Caco-2 (cell line): Measurements from ENCODE around the gene PARP4. TPM values are rescaled to one million over a fixed set of nuclear protein-coding genes. Genes with fewer than 3 reads are reported as not detected.
"Not testable (repeated sequence)": the region's sequence is repeated elsewhere in the genome, so short reads cannot be mapped to it uniquely, and the experiment has no call there.

Experiments
- BruUV-seq: library from RNA; stranded (reverse); fragments of 400-500 nt; replicated peaks from 2 replicates; lab custom pipeline; 2021; lab: Mats Ljungman, UMichigan
- CTCF ChIA-PET: fragments of 300-600 bp; sonication (Branson Sonifier 250); formaldehyde crosslinking; loops from one replicate; lab custom pipeline; 2022; ENCODE audit warnings: antibody characterized with exemption; lab: Charles Lee
- POLR2A ChIA-PET: fragments of 300-600 bp; sonication (Branson Sonifier 250); formaldehyde crosslinking; loops from one replicate; lab custom pipeline; 2022; ENCODE audit warnings: antibody characterized with exemption; lab: Charles Lee
- DNase-seq, 2 experiments: peaks; one replicate each; pipeline versions ENCODE4 v3.0.0 to v3.0.0-alpha.2; 2020 to 2022
- H3K27me3 ChIP-seq: replicated peaks from 2 replicates; pipeline ENCODE4 v1.6.0; 2011; ENCODE audit warnings: low read length; ENCODE audit not compliant: control insufficient read depth, insufficient read depth
- H3K36me3 ChIP-seq: 2 replicates; pipeline ENCODE4 v1.5.1; 2011; ENCODE audit warnings: low read length; ENCODE audit not compliant: control insufficient read depth, insufficient read depth
- H3K4me1 ChIP-seq: fragments of 250-450 bp; sonication (Bioruptor Pico); 2 replicates; pipeline ENCODE4 v1.5.1; 2020; ENCODE audit warnings: mild to moderate bottlenecking
- H3K4me3 ChIP-seq: 2 replicates; pipeline ENCODE4 v1.5.1; 2011; ENCODE audit warnings: low read depth, mild to moderate bottlenecking, control low read depth, low read length
- H3K9me3 ChIP-seq: fragments of 250-450 bp; sonication (Bioruptor Pico); 2 replicates; pipeline ENCODE4 v1.5.1; 2020; ENCODE audit warnings: mild to moderate bottlenecking, moderate library complexity
- H3K27ac Mint-ChIP-seq: one replicate; pipeline ENCODE4 v1.8.0; 2022; ENCODE audit warnings: mixed read lengths; ENCODE audit not compliant: unreplicated experiment
- H3K27me3 Mint-ChIP-seq: one replicate; pipeline ENCODE4 v1.8.0; 2022; ENCODE audit warnings: mixed read lengths; ENCODE audit not compliant: insufficient read depth, unreplicated experiment
- H3K36me3 Mint-ChIP-seq: one replicate; pipeline ENCODE4 v1.8.0; 2022; ENCODE audit warnings: mild to moderate bottlenecking, mixed read lengths; ENCODE audit not compliant: insufficient read depth, unreplicated experiment
- H3K4me1 Mint-ChIP-seq: one replicate; pipeline ENCODE4 v1.8.0; 2022; ENCODE audit warnings: low read depth, mixed read lengths; ENCODE audit not compliant: unreplicated experiment
- H3K4me3 Mint-ChIP-seq: one replicate; pipeline ENCODE4 v1.8.0; 2022; ENCODE audit warnings: mild to moderate bottlenecking, moderate library complexity, mixed read lengths; ENCODE audit not compliant: unreplicated experiment
- H3K9me3 Mint-ChIP-seq: one replicate; pipeline ENCODE4 v1.8.0; 2022; ENCODE audit warnings: mixed read lengths; ENCODE audit not compliant: unreplicated experiment
- CTCF ChIP-seq, 2 experiments: fragments of 200-600 bp in 1 of 2; IDR thresholded peaks; 1 replicate in 1 of 2; 2 replicates in 1 of 2; pipeline versions ENCODE4 v1.5.1 to v1.8.0; 2011 to 2022; ENCODE audit warnings: antibody characterized with exemption in 1 of 2, control low read depth in 1 of 2, inconsistent platforms in 1 of 2, low read depth in 1 of 2, low read length in 1 of 2, mild to moderate bottlenecking in 1 of 2, moderate library complexity in 1 of 2; ENCODE audit not compliant: insufficient read depth in 1 of 2, severe bottlenecking in 1 of 2, unreplicated experiment in 1 of 2
- intact Hi-C: fragments of 100-400 bp; cut with micrococcal nuclease; formaldehyde crosslinking; loops from one replicate; pipeline ENCODE4 v1.10.0; 2022; ENCODE audit not compliant: unreplicated experiment
- total RNA-seq: library from RNA; stranded (reverse); gene quantifications from 2 replicates; pipeline ENCODE4 v1.2.3, GENCODE V29; 2022

PARP4 gene
- total RNA-seq, 1 experiment from 2014 or later, result 29.7 TPM

GRCh38 chr13:24454056-24454455 lies 58.5 kb downstream of the PARP4 start:
- Histone ChIP-seq H3K4me1 (no peaks in the 10 kb centered on the region), H3K4me3 (no peak overlapping the region), H3K9me3 (no peaks in the 10 kb centered on the region), H3K27me3 (no peaks in the 10 kb centered on the region), H3K36me3 (no peaks in the 10 kb centered on the region; the same call in 1 of the 2 replicates)
- Mint-ChIP-seq H3K4me3 (no peak overlapping the region), H3K9me3 (no peaks in the 10 kb centered on the region), H3K4me1 (no peaks in the 10 kb centered on the region), H3K27ac (no peak overlapping the region), H3K27me3 (no peaks in the 10 kb centered on the region), H3K36me3 (peaks cover 45% of the 10 kb centered on the region)
- TF ChIP-seq CTCF (IDR thresholded peaks at IDR 0.05; ENCODE audit: insufficient read depth in 1 of 2, low read depth in 1 of 2, low read length in 1 of 2, severe bottlenecking in 1 of 2, unreplicated experiment in 1 of 2), result no peak
- intact Hi-C loops, result no loop called here
- ChIA-PET POLR2A (no interaction called here), CTCF (no interaction called here)
- BruUV-seq, result no TSS peak
- DNase-seq, result peak in 1 of 2 experiments; percentile 5

- peaks cover 47% of the 10 kb centered on the region for H3K36me3 Mint-ChIP-seq
- POLR2A ChIA-PET, result no interaction called here
- no peak overlapping the region for H3K4me3 ChIP-seq
- H3K9me3 ChIP-seq, result no peaks in the 10 kb centered on the region
- H3K27me3 ChIP-seq, result no peaks in the 10 kb centered on the region
- H3K4me3 Mint-ChIP-seq, result no peak overlapping the region
- no peaks in the 10 kb centered on the region for H3K4me1 Mint-ChIP-seq
- intact Hi-C loops, result no loop called here
- H3K9me3 Mint-ChIP-seq, result no peaks in the 10 kb centered on the region
- no peaks in the 10 kb centered on the region for H3K4me1 ChIP-seq
- H3K27me3 Mint-ChIP-seq, result no peaks in the 10 kb centered on the region
- H3K36me3 ChIP-seq, result no peaks in the 10 kb centered on the region; the same call in 1 of the 2 replicates
- DNase-seq, result no peak
- CTCF ChIA-PET, result no interaction called here
- TF ChIP-seq CTCF (IDR thresholded peaks at IDR 0.05; ENCODE audit: insufficient read depth in 1 of 2, low read depth in 1 of 2, low read length in 1 of 2, severe bottlenecking in 1 of 2, unreplicated experiment in 1 of 2), result no peak
- H3K27ac Mint-ChIP-seq, result no peak overlapping the region
- BruUV-seq, result no TSS peak
Measured at GRCh38 chr13:24452044-24452443, 60.5 kb downstream of the PARP4 start.

GRCh38 chr13:24450530-24450929 lies 62.0 kb downstream of the PARP4 start:
- Histone ChIP-seq H3K27me3 (no peaks in the 10 kb centered on the region), H3K9me3 (no peaks in the 10 kb centered on the region), H3K4me3 (no peak overlapping the region), H3K36me3 (no peaks in the 10 kb centered on the region; the same call in 1 of the 2 replicates), H3K4me1 (no peaks in the 10 kb centered on the region)
- intact Hi-C loops, result no loop called here
- Mint-ChIP-seq H3K4me1 (no peaks in the 10 kb centered on the region), H3K4me3 (no peak overlapping the region), H3K9me3 (no peaks in the 10 kb centered on the region), H3K36me3 (peaks cover 47% of the 10 kb centered on the region), H3K27me3 (no peaks in the 10 kb centered on the region), H3K27ac (no peak overlapping the region)
- no TSS peak for BruUV-seq
- no peak for DNase-seq
- CTCF ChIA-PET, result no interaction called here
- POLR2A ChIA-PET, result no interaction called here
- no peak for TF ChIP-seq CTCF (IDR thresholded peaks at IDR 0.05; ENCODE audit: insufficient read depth in 1 of 2, low read depth in 1 of 2, low read length in 1 of 2, severe bottlenecking in 1 of 2, unreplicated experiment in 1 of 2)

- CTCF ChIA-PET, H3K9me3 Mint-ChIP-seq, H3K9me3 ChIP-seq, POLR2A ChIA-PET, DNase-seq, BruUV-seq, H3K4me1 Mint-ChIP-seq, H3K36me3 ChIP-seq, H3K27ac Mint-ChIP-seq, H3K4me3 ChIP-seq, H3K4me1 ChIP-seq, H3K4me3 Mint-ChIP-seq, H3K27me3 Mint-ChIP-seq, intact Hi-C loops, H3K27me3 ChIP-seq: not testable (repeated sequence)
- H3K36me3 Mint-ChIP-seq, result peaks cover 20% of the 10 kb centered on the region
Measured at GRCh38 chr13:24444851-24445250, 67.7 kb downstream of the PARP4 start.
